ENCODE measurements around the gene IFT122.
"Not testable (repeated sequence)": the region's sequence is repeated elsewhere in the genome, so short reads cannot be mapped to it uniquely, and the experiment has no call there.

The IFT122 gene, protein sequence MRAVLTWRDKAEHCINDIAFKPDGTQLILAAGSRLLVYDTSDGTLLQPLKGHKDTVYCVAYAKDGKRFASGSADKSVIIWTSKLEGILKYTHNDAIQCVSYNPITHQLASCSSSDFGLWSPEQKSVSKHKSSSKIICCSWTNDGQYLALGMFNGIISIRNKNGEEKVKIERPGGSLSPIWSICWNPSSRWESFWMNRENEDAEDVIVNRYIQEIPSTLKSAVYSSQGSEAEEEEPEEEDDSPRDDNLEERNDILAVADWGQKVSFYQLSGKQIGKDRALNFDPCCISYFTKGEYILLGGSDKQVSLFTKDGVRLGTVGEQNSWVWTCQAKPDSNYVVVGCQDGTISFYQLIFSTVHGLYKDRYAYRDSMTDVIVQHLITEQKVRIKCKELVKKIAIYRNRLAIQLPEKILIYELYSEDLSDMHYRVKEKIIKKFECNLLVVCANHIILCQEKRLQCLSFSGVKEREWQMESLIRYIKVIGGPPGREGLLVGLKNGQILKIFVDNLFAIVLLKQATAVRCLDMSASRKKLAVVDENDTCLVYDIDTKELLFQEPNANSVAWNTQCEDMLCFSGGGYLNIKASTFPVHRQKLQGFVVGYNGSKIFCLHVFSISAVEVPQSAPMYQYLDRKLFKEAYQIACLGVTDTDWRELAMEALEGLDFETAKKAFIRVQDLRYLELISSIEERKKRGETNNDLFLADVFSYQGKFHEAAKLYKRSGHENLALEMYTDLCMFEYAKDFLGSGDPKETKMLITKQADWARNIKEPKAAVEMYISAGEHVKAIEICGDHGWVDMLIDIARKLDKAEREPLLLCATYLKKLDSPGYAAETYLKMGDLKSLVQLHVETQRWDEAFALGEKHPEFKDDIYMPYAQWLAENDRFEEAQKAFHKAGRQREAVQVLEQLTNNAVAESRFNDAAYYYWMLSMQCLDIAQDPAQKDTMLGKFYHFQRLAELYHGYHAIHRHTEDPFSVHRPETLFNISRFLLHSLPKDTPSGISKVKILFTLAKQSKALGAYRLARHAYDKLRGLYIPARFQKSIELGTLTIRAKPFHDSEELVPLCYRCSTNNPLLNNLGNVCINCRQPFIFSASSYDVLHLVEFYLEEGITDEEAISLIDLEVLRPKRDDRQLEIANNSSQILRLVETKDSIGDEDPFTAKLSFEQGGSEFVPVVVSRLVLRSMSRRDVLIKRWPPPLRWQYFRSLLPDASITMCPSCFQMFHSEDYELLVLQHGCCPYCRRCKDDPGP

GRCh38 chr3:129439817-129440617 lies at the start of gene IFT122, which contains the start of gene MBD4:
TSS of gene IFT122 (plus strand) at chr3:129440224. CDS start at chr3:129440331, 107 bp downstream.
TSS of gene MBD4 (minus strand) at chr3:129439948. CDS start at chr3:129439833, 115 bp downstream.
- peak; percentile 96 for DNase-seq (ENCODE audit: low read depth, low spot score)
- peak within 1 kb of the TSS; percentile 72 for H3K27ac ChIP-seq

- not testable (repeated sequence) for DNase-seq (ENCODE audit: low read depth, low spot score)
Observed at GRCh38 chr3:129391583-129391982, 48.4 kb upstream of the IFT122 start.

GRCh38 chr3:129392106-129392887 lies 47.7 kb upstream of the IFT122 start:
- not testable (repeated sequence) for H3K27ac ChIP-seq; DNase-seq (ENCODE audit: low read depth, low spot score)

More at GRCh38 chr3:129391583-129391982, 48.4 kb upstream of the IFT122 start:
- not testable (repeated sequence) for H3K27ac ChIP-seq

DNA sequence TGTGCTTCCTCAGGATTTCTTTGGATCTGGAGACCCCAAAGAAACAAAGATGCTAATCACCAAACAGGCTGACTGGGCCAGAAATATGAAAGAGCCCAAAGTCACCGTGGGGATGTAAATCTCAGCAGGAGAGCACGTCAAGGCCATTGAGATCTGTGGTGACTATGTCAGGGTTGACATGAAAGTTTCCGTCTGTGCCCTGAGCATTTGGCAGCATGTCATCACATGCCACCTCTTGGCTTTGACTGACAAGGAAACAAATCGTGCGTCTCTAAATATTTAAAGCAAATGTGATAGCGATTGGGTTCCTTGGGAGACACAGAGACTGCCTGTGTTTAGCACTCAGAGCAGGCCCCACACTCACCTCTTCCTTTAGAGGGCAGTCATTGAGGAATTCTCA lies 46.8 kb upstream of the IFT122 start:
- DNase-seq (ENCODE audit: low read depth, low spot score) = no peak
- H3K27ac ChIP-seq = no peak overlapping the region

GRCh38 chr3:129393760-129394564 lies 46.1 kb upstream of the IFT122 start:
- DNase-seq (ENCODE audit: low read depth, low spot score); H3K27ac ChIP-seq: not testable (repeated sequence)

- no peak for DNase-seq (ENCODE audit: low read depth, low spot score)
- H3K27ac ChIP-seq = peak overlapping the region; percentile 73
Observed at GRCh38 chr3:129398803-129399144, 41.2 kb upstream of the IFT122 start.

DNA sequence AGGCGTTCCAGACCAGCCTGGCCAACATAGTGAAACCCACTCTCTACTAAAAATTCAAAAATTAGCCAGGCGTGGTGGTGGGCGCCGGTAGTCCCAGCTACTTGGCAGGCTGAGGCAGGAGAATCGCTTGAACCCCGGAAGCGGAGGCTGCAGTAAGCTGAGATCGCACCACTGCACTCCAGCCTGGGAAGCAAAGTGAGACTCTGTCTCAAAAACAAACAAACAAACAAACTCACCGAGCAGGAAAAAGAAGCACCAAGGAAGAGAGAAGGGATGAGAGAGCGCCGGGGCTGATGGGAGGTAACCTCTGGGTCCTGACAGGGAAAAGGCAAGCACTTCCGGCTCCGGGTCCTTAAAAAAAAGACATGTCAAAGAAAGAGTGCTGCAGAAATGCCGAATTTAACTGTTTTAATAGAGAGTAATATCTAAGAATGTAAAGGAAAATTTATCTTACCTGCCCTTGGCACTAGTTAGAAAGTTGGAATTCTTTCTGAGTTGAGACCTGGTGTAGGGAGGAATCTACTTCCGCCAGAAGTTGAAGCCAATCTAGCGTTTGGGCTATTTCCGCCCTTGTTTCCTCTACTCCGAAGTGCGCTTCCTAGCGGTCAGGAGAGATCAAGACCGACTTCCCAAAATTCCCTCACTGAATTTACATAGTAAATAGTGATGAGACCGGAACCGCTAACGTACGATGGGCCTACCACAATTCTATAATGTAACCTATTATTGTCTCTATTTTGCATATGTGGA lies 40.7 kb upstream of the IFT122 start:
- DNase-seq (ENCODE audit: low read depth, low spot score) = peak; percentile 87
- H3K27ac ChIP-seq = peak overlapping the region; percentile 73

- H3K27ac ChIP-seq = peak overlapping the region; percentile 73
- DNase-seq (ENCODE audit: low read depth, low spot score) = no peak
Observed at GRCh38 chr3:129399895-129400357, 40.1 kb upstream of the IFT122 start.

- H3K27ac ChIP-seq = no peak overlapping the region
- DNase-seq (ENCODE audit: low read depth, low spot score) = no peak
Observed at GRCh38 chr3:129402210-129402609, 37.8 kb upstream of the IFT122 start.

GRCh38 chr3:129402616-129403015 lies 37.4 kb upstream of the IFT122 start:
- H3K27ac ChIP-seq = no peak overlapping the region
- no peak for DNase-seq (ENCODE audit: low read depth, low spot score)

GRCh38 chr3:129403450-129403849 lies 36.6 kb upstream of the IFT122 start:
- H3K27ac ChIP-seq = no peak overlapping the region
- no peak for DNase-seq (ENCODE audit: low read depth, low spot score)

- no peak overlapping the region for H3K27ac ChIP-seq
- DNase-seq (ENCODE audit: low read depth, low spot score) = no peak
Observed at GRCh38 chr3:129404130-129404529, 35.9 kb upstream of the IFT122 start.

GRCh38 chr3:129404610-129405009 lies 35.4 kb upstream of the IFT122 start:
- H3K27ac ChIP-seq = no peak overlapping the region
- no peak for DNase-seq (ENCODE audit: low read depth, low spot score)

- DNase-seq (ENCODE audit: low read depth, low spot score) = no peak
- H3K27ac ChIP-seq = no peak overlapping the region
Observed at GRCh38 chr3:129409541-129409940, 30.5 kb upstream of the IFT122 start.

GRCh38 chr3:129410971-129411370 lies 29.1 kb upstream of the IFT122 start:
- H3K27ac ChIP-seq = no peak overlapping the region
- no peak for DNase-seq (ENCODE audit: low read depth, low spot score)

DNA sequence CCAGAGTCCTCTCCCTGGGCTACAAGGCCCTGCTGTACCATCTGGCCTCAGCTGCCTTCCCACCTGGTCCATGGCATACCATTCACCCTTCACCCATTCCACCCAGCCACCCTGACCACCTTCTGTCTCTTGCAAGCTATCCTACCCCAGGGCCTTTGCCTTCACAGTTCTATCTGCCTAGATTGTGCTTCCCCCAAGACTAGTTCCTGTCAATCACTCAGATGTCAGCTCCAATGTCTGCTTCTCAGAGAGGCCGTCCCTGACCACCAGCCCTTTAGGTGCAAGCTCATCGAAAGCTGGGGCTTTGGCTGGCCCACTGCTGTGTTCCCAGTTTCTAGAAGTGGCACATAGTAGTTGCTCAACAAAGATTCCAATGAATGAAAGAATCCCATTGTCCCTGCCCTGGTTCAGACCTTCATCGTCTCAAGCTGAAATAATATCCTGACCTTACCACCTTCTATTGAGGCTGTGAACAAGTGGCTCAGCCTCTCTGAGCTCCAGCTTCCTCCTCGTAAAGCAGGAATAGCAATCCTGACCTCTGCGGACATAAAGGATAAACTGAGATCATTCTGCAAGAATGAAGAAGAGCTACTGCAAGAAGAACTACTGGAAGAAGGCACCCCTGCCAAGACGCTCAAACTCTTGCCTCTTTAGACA lies 27.4 kb upstream of the IFT122 start:
- H3K27ac ChIP-seq = no peak overlapping the region
- DNase-seq (ENCODE audit: low read depth, low spot score) = no peak

GRCh38 chr3:129413238-129413637 lies 26.8 kb upstream of the IFT122 start:
- DNase-seq (ENCODE audit: low read depth, low spot score); H3K27ac ChIP-seq: not testable (repeated sequence)

Measured in epithelial cell of prostate (primary cell).